Cardiac fibroblast (primary cell): ENCODE data around the gene ZFYVE1.
"Not testable (repeated sequence)": the region's sequence is repeated elsewhere in the genome, so short reads cannot be mapped to it uniquely, and the experiment has no call there.

Experiments used
- DNase-seq, 2 donors: peaks; one replicate each; pipeline versions ENCODE4 v3.0.0 to v3.0.0-alpha.2; 2010; ENCODE audit warnings: low read depth in 2 of 2
- H3K4me3 ChIP-seq, 2 donors: replicated peaks in 1 of 2; 1 replicate in 1 of 2; 2 replicates in 1 of 2; pipeline ENCODE4 v1.5.1; 2011; ENCODE audit warnings: low read depth in 2 of 2, low read length in 2 of 2, mild to moderate bottlenecking in 2 of 2, moderate library complexity in 1 of 2
- CTCF ChIP-seq: IDR thresholded peaks from one replicate; pipeline ENCODE4 v1.5.1; 2011; ENCODE audit warnings: low read depth, mild to moderate bottlenecking, low read length, inconsistent platforms

The ZFYVE1 gene

GRCh38 chr14:72968316-72968715, 58.6 kb downstream of the ZFYVE1 start:
- no peak overlapping the region for H3K4me3 ChIP-seq
- TF ChIP-seq CTCF, result no peak
- DNase-seq, result no peak

GRCh38 chr14:72966038-72966437, 60.9 kb downstream of the ZFYVE1 start:
- no peak overlapping the region for H3K4me3 ChIP-seq
- no peak for DNase-seq
- TF ChIP-seq CTCF, result no peak

GRCh38 chr14:72965249-72965648, 61.7 kb downstream of the ZFYVE1 start:
- DNase-seq, result peak; percentile 8 to 68
- TF ChIP-seq CTCF, result no peak
- no peak overlapping the region for H3K4me3 ChIP-seq

- peak; percentile 73 to 92 for DNase-seq
- H3K4me3 ChIP-seq, result no peak overlapping the region
- TF ChIP-seq CTCF, result no peak
Observed at GRCh38 chr14:72962829-72963312, 64.0 kb downstream of the ZFYVE1 start.

- DNase-seq, result peak; percentile 58 to 79
- not testable (repeated sequence) for H3K4me3 ChIP-seq
Observed at GRCh38 chr14:72962336-72962754, 64.6 kb downstream of the ZFYVE1 start.

GRCh38 chr14:72961579-72962335, 65.1 kb downstream of the ZFYVE1 start:
- peak in 1 of 2 donors; percentile 28 for DNase-seq

GRCh38 chr14:72961016-72961415, 65.9 kb downstream of the ZFYVE1 start:
- not testable (repeated sequence) for DNase-seq, H3K4me3 ChIP-seq

More at GRCh38 chr14:72961579-72962335, 65.1 kb downstream of the ZFYVE1 start:
- H3K4me3 ChIP-seq, result no peak overlapping the region
- no peak for TF ChIP-seq CTCF

GRCh38 chr14:72958548-72958947, 68.4 kb downstream of the ZFYVE1 start:
- DNase-seq, result no peak
- TF ChIP-seq CTCF, result no peak
- H3K4me3 ChIP-seq, result no peak overlapping the region
